ENCODE data around the gene NF1.

DNA sequence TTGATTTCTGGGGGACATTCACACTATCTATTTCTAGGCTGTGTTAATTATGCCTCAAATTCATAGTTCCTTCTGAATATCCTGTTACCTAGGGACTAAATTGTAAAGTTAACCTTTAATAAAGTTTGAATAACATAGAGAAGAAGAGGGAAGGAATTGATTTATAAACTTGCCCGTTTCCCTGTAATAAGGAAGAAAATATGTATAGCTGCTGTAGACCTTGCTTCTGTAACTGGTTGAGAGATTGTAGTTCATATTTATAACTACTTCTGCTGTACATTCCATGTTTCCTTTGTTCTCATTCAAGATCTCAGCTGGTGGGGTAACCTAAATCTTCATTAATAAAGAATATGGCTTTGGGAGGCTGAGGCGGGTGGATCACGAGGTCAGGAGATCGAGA, 19.2 kb downstream of the NF1 start:
- TF ChIP-seq CTCF (IDR thresholded peaks at IDR 0.05 in 4 of 5, conservative IDR thresholded peaks at IDR 0.05 in 1 of 5) (no peak), POLR2A (IDR thresholded peaks at IDR 0.05) (no peak)
